ENCODE results near the gene SRBD1. TPM values are rescaled to one million over a fixed set of nuclear protein-coding genes. Genes with fewer than 3 reads are reported as not detected.

The SRBD1 gene
- total and polyA plus RNA-seq, 12 donors = 2.5 to 13.5 (median 10.0) TPM

DNA sequence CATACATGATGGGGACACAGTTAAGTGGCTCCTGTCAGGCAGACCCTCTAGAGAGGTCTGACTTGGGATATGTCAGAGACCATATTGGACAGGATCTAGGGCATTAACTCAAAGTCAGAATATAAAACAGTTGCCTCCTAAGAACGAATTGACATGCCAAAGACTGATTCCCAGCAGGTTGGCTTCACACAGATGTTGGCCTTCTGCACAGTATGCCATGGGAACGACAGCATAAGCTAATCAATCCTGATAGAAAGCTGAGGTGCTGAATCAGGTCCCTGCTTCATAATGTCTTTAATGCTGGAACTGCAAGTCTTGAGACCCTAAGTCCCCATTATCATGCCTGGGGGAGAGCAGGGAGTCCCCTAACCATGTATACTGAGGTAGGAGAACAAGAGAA lies 165.1 kb downstream of the SRBD1 start:
- no peak for DNase-seq
- Histone ChIP-seq H3K36me3 (no peaks in the 10 kb centered on the region), H3K4me1 (no peaks in the 10 kb centered on the region), H3K27me3 (no peaks in the 10 kb centered on the region), H3K27ac (no peak overlapping the region), H3K9me3 (no peaks in the 10 kb centered on the region), H3K4me3 (no peak overlapping the region)
- intact Hi-C loops (cut with DNase I) = no loop called here
- TF ChIP-seq, protein P1, sequence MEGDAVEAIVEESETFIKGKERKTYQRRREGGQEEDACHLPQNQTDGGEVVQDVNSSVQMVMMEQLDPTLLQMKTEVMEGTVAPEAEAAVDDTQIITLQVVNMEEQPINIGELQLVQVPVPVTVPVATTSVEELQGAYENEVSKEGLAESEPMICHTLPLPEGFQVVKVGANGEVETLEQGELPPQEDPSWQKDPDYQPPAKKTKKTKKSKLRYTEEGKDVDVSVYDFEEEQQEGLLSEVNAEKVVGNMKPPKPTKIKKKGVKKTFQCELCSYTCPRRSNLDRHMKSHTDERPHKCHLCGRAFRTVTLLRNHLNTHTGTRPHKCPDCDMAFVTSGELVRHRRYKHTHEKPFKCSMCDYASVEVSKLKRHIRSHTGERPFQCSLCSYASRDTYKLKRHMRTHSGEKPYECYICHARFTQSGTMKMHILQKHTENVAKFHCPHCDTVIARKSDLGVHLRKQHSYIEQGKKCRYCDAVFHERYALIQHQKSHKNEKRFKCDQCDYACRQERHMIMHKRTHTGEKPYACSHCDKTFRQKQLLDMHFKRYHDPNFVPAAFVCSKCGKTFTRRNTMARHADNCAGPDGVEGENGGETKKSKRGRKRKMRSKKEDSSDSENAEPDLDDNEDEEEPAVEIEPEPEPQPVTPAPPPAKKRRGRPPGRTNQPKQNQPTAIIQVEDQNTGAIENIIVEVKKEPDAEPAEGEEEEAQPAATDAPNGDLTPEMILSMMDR (IDR thresholded peaks at IDR 0.05) = no peak
- WGBS, 2 donors = 75 to 83% methylated on average over 2 of the region's 2 CpGs
- ATAC-seq = no peak

DNA sequence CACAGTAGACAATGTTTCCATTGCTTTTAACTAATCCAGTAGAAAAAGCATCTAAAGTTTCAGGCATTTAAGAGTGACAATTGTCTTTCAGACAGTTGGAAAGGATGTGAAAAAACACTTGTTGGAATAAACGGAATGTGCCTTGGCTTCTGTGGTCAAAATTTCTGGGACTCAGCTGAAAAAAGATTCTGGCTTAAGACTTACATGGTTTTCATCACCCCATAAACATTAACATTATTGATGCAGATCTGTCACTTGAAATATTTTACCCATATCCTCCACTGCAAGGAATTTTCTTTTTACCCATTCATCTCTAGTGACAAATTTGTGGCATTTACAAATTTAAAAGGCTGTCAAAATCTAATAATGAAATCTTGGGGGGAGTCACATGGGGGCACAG lies 166.0 kb downstream of the SRBD1 start:
- 69 to 81% methylated on average over 1 of the region's 1 CpG for WGBS, 2 donors
- H3K4me3 ChIP-seq = no peak overlapping the region
- no peak overlapping the region for H3K27ac ChIP-seq
- no peaks in the 10 kb centered on the region for H3K4me1 ChIP-seq
- ATAC-seq = no peak
- no peaks in the 10 kb centered on the region for H3K27me3 ChIP-seq
- no peak for DNase-seq
- intact Hi-C loops (cut with DNase I) = no loop called here
- no peaks in the 10 kb centered on the region for H3K9me3 ChIP-seq
- no peaks in the 10 kb centered on the region for H3K36me3 ChIP-seq
- TF ChIP-seq, protein P1 (IDR thresholded peaks at IDR 0.05) = no peak

DNA sequence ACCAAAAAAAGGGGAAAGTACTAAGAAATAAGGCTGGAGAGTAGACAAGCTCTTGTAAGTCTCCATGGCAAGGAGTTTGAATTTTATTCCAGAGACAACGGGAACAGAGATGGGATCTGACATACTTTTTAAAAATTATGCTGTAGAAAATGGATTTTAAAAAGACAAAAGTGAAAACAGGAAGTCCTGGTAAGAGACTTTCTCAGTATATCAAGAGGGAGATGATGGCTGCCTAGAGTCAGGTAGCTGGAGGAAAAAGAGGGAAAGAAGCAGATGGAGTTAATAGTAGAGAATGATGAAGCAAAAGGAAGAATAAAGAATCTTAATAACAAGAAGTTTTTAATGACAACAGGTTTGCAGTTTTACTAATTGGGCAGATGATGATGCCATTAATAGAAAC lies 168.1 kb downstream of the SRBD1 start:
- intact Hi-C loops (cut with DNase I) = no loop called here
- H3K36me3 ChIP-seq = no peaks in the 10 kb centered on the region
- ATAC-seq (no peak), DNase-seq (no peak)
- no peaks in the 10 kb centered on the region for H3K4me1 ChIP-seq
- 72 to 77% methylated on average over 1 of the region's 1 CpG for WGBS, 2 donors
- H3K27me3 ChIP-seq = no peaks in the 10 kb centered on the region
- H3K27ac ChIP-seq = no peak overlapping the region
- H3K9me3 ChIP-seq = no peaks in the 10 kb centered on the region
- TF ChIP-seq, protein P1 (IDR thresholded peaks at IDR 0.05) = no peak
- H3K4me3 ChIP-seq = no peak overlapping the region

DNA sequence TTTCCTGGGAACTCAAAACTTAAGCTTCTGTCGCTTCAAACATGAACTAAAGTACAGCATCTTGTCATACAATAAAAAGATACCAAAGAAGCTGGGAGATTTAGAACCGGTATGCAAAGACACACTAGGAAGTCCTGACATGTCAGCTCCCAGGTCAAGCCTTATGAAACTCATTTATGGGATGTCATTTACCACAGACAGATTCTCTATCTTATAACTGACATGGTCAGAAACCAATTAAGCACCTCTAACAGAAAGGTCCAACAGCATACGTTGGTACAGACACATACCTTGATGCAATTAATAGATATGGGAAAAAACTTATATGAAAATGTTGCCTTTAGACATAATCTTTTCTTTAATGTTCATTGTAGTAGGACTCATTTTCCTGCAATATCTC lies 169.0 kb downstream of the SRBD1 start:
- Histone ChIP-seq H3K4me1 (no peaks in the 10 kb centered on the region), H3K36me3 (no peaks in the 10 kb centered on the region), H3K9me3 (peaks cover 0 to 5% (median 0%) of the 10 kb centered on the region in 11 donors), H3K27ac (no peak overlapping the region), H3K27me3 (no peaks in the 10 kb centered on the region), H3K4me3 (no peak overlapping the region)
- DNase-seq = no peak
- TF ChIP-seq, protein P1 (IDR thresholded peaks at IDR 0.05) = no peak
- ATAC-seq = no peak
- intact Hi-C loops (cut with DNase I) = no loop called here
- WGBS, 2 donors = 93 to 95% methylated on average over 3 of the region's 3 CpGs

Measured in heart right ventricle (tissue), 16 donors.